CD4-positive, alpha-beta T cell treated with Interleukin-2 at 100 ng/mL for 4 hours (primary cell): ENCODE measurements around the gene STIM2.

ENCODE experiments used
- DNase-seq: peaks from one replicate; pipeline ENCODE4 v3.0.0-alpha.2; 2020; ENCODE audit warnings: low spot score

The STIM2 gene

DNA sequence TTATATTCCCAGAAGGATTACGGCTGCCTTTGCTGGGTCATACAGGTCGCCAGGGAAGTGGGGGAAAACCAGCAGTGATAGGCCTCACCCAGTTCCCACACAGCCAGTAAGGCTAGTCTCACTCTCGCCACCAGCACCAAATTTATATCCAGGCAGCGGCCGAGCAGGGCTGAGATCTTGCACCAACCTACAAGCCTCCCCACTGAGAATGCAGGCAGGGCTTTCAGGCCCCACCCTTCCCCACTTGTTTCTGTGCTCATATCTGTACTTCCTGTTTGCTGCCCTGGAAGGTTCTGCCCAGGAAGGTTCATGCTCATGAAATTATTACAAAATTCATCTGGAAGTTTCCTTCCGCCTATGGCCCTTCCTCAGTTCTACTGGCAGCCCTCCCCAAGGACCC lies 179.7 kb downstream of the STIM2 start:
- DNase-seq: no peak

- DNase-seq: no peak
Measured at GRCh38 chr4:27042411-27042810, 181.8 kb downstream of the STIM2 start.

GRCh38 chr4:27043200-27043599 lies 182.6 kb downstream of the STIM2 start:
- DNase-seq: no peak

DNA sequence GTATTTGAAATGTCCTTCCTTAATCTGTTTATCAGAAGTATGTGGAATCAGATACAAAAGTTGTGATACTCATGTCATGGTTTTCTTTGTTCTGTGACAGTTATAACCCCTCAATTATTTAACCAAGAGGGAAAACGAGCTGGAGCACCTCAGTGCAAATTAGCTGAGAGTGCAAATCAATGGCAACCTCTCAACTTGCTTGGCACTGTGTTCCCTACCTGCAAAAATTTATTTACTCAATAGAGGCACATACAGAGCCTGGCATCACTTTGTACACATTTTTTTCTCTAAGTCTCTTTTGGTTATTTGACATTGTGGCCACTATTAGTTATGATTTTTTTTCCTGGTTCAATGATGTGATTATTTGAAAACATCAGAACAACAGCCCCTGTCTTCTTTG lies 186.2 kb downstream of the STIM2 start:
- DNase-seq: no peak

- DNase-seq: peak; percentile 41
Measured at GRCh38 chr4:27048429-27049238, 188.0 kb downstream of the STIM2 start.

GRCh38 chr4:27049239-27049829 lies 188.7 kb downstream of the STIM2 start:
- DNase-seq: no peak

DNA sequence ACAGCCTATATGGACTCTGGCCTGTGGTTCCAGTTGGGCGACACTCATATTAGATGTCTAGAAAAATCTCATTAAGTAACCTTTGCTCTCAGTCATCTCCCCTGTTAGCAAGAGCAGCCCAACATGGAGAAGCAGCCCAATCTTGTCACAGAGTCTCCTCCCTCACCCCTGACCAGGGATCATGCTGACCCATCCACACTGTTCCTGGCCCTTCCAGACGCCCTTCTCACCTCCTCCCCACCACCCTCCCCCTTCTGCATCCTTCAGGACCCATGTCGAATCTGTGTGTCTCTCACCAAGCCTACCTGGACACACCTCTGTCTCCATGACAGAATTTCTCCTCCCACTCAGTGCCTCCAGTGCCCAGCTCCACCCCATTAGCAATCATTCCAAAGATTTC lies 190.1 kb downstream of the STIM2 start:
- DNase-seq: no peak

DNA sequence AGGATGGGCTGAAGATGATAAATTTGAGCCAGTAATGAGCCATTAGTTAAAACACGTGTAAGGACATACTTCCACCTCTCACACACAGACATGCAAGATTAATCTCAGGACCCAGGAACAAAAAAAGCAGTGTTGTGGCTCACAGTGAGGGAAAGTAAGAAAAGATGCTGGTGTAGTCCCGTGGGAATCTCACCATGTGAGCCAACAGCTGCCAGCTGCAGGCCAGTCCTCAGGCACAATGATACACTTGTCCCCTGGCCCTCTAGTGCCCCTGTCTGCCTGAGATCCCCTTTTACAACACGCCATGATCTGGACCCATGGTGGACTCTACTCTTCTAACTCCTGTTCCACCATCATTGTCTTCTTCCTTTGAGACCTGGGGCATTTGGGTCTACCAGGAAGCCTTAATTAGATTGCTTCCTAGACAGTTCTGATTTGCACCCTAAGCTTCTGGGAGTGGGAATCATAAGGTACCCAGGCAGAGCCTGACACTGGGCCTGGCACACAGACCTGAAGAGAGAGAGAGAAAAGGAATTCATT lies 194.7 kb downstream of the STIM2 start:
- no peak for DNase-seq

DNA sequence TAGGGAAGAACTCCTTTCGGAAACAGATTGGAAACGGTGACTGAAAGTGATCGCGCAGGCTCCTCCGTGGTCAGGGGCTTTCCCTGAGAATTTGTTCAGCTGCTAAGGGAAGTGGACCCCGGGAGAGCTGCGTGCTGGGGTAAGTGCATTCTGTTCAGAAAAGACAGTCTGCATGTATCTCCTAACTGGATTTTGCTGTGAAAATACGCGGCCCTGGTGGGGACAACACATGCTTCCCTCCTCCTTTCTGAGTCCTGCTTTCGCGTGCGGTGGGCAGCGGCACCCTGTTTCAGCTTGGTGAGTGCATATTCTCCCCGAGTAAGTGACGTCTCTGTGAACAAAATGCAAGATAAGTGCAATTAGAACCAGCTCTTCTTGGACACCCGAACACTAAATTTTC lies 195.6 kb downstream of the STIM2 start:
- DNase-seq: no peak

DNA sequence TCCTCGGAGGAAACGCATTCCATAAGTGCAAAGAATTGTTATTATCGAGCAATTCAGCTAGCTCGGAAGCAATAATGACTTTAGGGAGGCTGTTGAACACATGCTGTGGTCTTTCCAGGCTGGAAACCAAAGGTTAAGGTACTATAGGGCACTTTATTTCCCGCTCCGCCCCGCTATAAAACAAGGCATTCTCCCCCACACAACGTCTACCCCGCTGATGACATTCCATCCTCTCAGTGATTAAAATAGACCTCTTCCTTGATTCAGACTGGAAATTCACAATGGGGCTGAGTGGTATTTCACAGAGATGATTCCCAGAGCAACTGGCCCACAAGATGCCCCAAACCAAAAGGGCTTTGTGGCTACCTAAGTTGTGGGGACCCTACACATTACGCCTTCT lies 196.4 kb downstream of the STIM2 start:
- no peak for DNase-seq

DNA sequence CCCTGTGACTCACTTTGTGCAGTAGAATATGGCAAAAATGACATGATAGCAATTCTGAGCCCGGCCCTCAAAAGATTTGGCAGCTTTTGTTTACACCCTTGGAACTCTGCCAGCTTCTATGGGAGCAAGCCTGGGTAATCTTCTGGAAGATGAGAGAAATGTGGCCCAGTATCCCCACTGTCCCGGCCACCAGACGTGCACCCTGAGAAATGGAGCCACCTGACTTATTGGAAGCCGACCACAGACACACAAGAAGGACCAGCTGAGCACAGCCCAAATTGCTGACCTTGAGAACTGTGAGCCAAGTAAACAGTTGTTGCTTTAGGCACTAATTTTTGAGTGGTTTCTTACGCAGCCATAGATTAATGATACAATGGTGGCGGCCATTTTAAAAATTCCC lies 197.0 kb downstream of the STIM2 start:
- no peak for DNase-seq

- DNase-seq: no peak
Measured at GRCh38 chr4:27058819-27059406, 198.3 kb downstream of the STIM2 start.

GRCh38 chr4:27059446-27059845 lies 198.8 kb downstream of the STIM2 start:
- DNase-seq: no peak

DNA sequence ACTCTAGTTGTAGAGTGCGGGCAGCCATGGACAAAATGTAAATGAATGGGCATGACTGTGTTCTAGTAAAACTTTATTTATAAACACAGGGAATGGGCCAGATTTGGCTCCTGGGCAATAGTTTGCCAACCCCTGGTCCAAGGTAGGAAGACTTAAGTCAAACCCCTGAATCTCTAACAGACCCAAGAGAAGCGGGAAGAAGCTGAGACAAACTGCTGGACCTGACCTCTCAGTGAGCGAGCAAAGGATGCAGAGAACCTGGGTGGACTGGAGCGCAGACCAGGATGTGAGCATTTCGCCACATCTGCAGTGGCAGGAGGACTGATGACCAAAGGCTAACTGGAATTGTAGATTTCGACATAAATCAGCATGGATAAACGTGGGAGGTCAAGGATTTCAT lies 201.6 kb downstream of the STIM2 start:
- no peak for DNase-seq

DNA sequence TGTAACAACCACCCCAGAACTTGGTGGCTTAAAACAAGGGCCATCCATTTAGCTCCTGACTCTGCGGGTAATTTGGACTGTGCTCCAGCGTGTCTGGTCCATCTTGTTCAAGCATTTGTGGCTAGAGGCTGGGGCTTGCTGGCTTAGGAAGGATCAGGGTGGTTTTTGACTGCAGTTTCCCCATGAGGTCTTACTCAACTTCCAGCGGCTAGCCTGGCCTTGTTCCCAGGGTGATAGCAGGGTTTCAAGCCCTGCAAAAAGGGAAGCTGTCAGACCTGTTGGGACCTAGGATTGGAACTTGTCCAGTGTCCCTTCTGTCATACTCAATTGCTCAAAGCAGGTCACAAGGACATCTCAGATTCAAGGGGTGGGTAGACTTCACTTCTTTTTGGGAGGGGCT lies 205.9 kb downstream of the STIM2 start:
- DNase-seq: no peak

DNA sequence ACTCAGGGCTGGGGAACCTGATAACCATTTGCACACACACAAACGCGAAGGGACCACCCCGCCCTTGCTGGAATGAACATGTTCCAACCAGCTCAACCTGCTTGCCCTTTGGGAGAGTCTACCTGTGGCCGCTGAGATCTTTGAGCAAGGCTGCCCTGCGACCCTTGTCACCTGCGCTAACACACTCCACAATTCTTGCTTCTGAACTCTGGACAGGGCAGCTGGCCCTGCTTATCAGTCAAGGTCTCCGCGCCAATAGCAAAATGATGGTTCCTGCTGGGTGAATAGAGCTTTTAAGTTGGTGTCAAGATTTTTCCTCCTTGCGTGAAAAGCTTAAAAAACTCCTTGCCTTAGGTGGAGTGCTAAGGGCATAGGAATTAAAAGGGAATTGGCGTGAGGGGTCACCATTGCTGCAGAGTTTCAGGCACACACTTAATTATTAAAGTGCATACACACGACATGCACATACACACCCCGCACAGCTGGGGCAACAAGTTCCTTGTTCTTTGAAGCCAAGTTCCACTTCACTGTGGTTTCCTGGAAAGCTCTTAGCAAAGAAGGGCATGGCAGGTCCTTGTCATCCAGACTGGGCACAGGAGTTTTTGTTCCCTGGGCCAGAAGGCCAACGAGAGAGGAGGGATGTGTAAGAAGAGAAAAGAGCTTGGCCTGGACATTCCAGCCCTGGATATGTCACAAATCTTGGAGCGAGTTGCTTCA lies 207.7 kb downstream of the STIM2 start:
- DNase-seq: no peak
